ENCODE data around the gene SOWAHA. TPM values are rescaled to one million over a fixed set of nuclear protein-coding genes. Genes with fewer than 3 reads are reported as not detected.
A peak's percentile ranks its signal among the peaks of the same experiment; 100 is the strongest.

SOWAHA gene
- total and polyA plus RNA-seq, 4 donors: 0.06 to 0.98 (median 0.12) TPM

GRCh38 chr5:132775476-132775961, 37.6 kb upstream of the SOWAHA start:
- DNase-seq (no peak), ATAC-seq (ENCODE audit: insufficient read depth, low FRiP score) (no peak)
- no peaks in the 10 kb centered on the region for H3K36me3 ChIP-seq (ENCODE audit: control insufficient read depth in 4 of 4, insufficient read depth in 4 of 4, low read length in 4 of 4)
- 55 to 77% methylated on average over 7 of the region's 7 CpGs for WGBS, 2 donors
- no peaks in the 10 kb centered on the region for H3K9me3 ChIP-seq (ENCODE audit: control insufficient read depth in 4 of 4, insufficient read depth in 3 of 4, low read length in 3 of 4)
- H3K4me1 ChIP-seq (ENCODE audit: control insufficient read depth in 5 of 5, insufficient read depth in 5 of 5, low read length in 5 of 5): peaks cover 7 to 29% (median 17%) of the 10 kb centered on the region in 5 donors
- TF ChIP-seq, protein P1, sequence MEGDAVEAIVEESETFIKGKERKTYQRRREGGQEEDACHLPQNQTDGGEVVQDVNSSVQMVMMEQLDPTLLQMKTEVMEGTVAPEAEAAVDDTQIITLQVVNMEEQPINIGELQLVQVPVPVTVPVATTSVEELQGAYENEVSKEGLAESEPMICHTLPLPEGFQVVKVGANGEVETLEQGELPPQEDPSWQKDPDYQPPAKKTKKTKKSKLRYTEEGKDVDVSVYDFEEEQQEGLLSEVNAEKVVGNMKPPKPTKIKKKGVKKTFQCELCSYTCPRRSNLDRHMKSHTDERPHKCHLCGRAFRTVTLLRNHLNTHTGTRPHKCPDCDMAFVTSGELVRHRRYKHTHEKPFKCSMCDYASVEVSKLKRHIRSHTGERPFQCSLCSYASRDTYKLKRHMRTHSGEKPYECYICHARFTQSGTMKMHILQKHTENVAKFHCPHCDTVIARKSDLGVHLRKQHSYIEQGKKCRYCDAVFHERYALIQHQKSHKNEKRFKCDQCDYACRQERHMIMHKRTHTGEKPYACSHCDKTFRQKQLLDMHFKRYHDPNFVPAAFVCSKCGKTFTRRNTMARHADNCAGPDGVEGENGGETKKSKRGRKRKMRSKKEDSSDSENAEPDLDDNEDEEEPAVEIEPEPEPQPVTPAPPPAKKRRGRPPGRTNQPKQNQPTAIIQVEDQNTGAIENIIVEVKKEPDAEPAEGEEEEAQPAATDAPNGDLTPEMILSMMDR (IDR thresholded peaks at IDR 0.05; ENCODE audit: control extremely low read depth, extremely low read depth): no peak
- no peak overlapping the region for H3K4me3 ChIP-seq
- H3K27me3 ChIP-seq (ENCODE audit: control insufficient read depth in 3 of 3, insufficient read depth in 3 of 3, low read length in 2 of 3): peaks cover 0 to 5% (median 0%) of the 10 kb centered on the region in 3 donors
- no peak overlapping the region for H3K9ac ChIP-seq (ENCODE audit: insufficient read depth in 1 of 2, low read length in 2 of 2)
- H3K27ac ChIP-seq (ENCODE audit: low read depth in 1 of 2, low read length in 1 of 2): peak overlapping the region in 1 of 2 donors; percentile 54

DNA sequence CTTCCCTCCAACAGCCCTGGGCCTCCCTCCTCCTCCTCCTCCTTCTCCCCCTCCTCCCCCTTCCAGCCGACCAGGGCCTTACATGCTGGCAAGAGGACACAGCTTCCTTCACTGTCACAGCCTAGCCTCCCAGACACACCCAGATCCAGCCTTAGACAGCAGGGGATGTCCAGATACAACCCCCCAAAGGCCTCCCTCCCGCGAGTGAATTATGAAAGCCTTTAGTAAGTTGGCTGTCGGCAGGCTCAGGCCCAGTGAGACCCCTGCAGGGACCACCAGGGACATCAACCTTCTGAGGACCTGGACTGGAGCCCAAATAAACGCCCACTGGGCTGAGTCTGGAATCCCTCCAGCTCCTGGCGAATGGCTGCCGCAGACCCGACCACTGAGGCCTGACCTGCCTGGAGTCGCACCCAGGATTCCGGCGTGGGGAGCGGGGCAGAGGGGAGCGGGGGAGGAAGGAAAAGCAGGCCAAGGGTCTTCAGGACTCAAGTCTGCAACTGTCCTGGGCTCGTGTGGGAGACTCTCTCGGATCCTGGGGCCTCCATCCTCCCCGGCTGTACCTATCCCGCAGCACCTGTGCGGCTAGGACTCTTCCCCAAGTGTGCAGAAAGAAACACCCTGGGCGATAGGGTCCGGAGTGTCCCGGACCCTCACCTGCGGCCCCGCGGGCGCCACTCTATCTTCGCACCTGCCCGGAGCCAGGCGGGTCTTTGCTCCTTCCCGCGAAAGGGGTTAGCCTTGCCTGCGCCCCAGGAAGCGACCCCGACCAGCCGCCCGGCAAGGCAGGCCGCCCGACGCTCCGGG, 36.8 kb upstream of the SOWAHA start:
- H3K4me1 ChIP-seq (ENCODE audit: control insufficient read depth in 5 of 5, insufficient read depth in 5 of 5, low read length in 5 of 5): peaks cover 7 to 23% (median 17%) of the 10 kb centered on the region in 5 donors
- no peak for ATAC-seq (ENCODE audit: insufficient read depth, low FRiP score)
- peak; percentile 78 to 86 (median 85) for DNase-seq

DNA sequence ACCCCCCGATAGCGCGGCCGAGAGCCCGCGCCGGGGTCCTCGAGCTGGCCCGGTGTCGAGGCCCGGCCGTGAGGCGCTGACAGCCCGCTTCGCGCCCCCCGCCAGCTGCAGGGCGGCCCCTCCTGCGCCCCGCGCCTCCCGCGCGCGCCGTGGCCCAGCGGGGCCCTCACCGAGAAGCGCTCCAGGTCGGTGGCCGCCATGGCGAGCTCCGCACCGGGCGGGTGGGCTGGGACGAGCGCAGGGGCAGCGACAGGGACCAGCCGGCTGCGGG, 36.2 kb upstream of the SOWAHA start:
- H3K9me3 ChIP-seq (ENCODE audit: control insufficient read depth in 4 of 4, insufficient read depth in 3 of 4, low read length in 3 of 4): no peaks in the 10 kb centered on the region
- WGBS, 2 donors: 1% methylated on average over 29 to 40 of the region's 40 CpGs
- H3K9ac ChIP-seq (ENCODE audit: insufficient read depth in 1 of 2, low read length in 2 of 2): no peak overlapping the region
- H3K4me1 ChIP-seq (ENCODE audit: control insufficient read depth in 5 of 5, insufficient read depth in 5 of 5, low read length in 5 of 5): peaks cover 4 to 23% (median 17%) of the 10 kb centered on the region in 5 donors
- peaks cover 0 to 6% (median 2%) of the 10 kb centered on the region in 3 donors for H3K27me3 ChIP-seq (ENCODE audit: control insufficient read depth in 3 of 3, insufficient read depth in 3 of 3, low read length in 2 of 3)
- peak overlapping the region; percentile 79 for H3K4me3 ChIP-seq
- no peaks in the 10 kb centered on the region for H3K36me3 ChIP-seq (ENCODE audit: control insufficient read depth in 4 of 4, insufficient read depth in 4 of 4, low read length in 4 of 4)
- H3K27ac ChIP-seq (ENCODE audit: low read depth in 1 of 2, low read length in 1 of 2): peak overlapping the region; percentile 61 to 68
- no peak for ATAC-seq (ENCODE audit: insufficient read depth, low FRiP score)
- DNase-seq: no peak
- TF ChIP-seq, protein P1 (IDR thresholded peaks at IDR 0.05; ENCODE audit: control extremely low read depth, extremely low read depth): no peak

More for the DNA sequence above, 36.8 kb upstream of the SOWAHA start:
- 9 to 11% methylated on average over 32 to 39 of the region's 39 CpGs for WGBS, 2 donors
- H3K4me3 ChIP-seq: peak overlapping the region; percentile 79
- TF ChIP-seq, protein P1 (IDR thresholded peaks at IDR 0.05; ENCODE audit: control extremely low read depth, extremely low read depth): no peak
- no peaks in the 10 kb centered on the region for H3K36me3 ChIP-seq (ENCODE audit: control insufficient read depth in 4 of 4, insufficient read depth in 4 of 4, low read length in 4 of 4)
- peak overlapping the region; percentile 16 to 28 for H3K9ac ChIP-seq (ENCODE audit: insufficient read depth in 1 of 2, low read length in 2 of 2)
- H3K27ac ChIP-seq (ENCODE audit: low read depth in 1 of 2, low read length in 1 of 2): peak overlapping the region; percentile 68
- H3K27me3 ChIP-seq (ENCODE audit: control insufficient read depth in 3 of 3, insufficient read depth in 3 of 3, low read length in 2 of 3): peaks cover 0 to 5% (median 0%) of the 10 kb centered on the region in 3 donors
- H3K9me3 ChIP-seq (ENCODE audit: control insufficient read depth in 4 of 4, insufficient read depth in 3 of 4, low read length in 3 of 4): no peaks in the 10 kb centered on the region
